ENCODE data around the gene IRF6. TPM values are rescaled to one million over a fixed set of nuclear protein-coding genes. Genes with fewer than 3 reads are reported as not detected.
A peak's percentile ranks its signal among the peaks of the same experiment; 100 is the strongest.

Gene IRF6
- total RNA-seq: 77.9 TPM

DNA sequence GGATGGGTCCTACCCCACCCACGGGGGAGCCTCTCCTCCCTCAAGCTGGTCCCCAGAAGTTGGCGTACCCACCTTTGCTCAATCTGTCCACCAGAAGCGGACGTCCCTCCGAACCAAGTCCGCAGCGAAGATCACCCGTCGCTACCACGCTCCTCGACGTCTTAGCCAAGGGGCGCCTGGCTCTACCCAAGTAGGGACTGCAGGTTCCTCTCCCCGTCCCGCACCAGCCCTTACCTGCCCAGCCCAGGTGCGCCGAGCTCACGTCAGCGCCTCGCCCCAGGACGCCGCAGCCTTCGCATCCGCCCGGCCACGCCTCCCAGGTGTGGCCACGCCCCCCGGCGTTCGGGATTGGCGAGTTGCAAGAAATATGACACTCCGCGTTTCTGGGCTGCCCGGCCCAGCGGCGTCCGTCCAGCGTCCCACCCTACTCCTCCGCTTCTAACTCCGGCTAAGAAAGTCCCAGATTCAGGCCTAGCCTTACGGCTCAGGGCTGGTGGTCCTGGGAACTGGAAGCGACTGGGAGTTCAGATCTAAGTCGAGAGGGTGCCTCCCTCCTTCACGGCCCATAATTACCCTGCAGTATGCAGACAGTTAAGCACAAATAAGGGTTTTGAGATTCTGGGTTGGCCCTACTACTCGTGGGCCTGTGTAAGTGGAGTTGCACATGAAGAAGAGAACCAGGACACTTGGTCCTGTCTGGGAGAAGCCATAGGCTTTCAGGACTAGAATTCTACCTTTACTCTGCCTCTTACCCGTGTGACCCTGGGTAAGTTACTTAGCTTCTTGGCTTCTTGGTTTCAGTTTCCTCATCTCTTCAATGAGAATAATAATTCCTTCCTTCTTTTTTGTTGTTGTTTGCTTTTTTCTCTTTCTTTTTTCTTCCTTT is at the start of gene IRF6:
Gene IRF6 (minus strand): TSS at position 268 of the 886 bp plus-strand sequence. CDS start 4,729 bp downstream, outside the sequence.
- DNase-seq: peak; percentile 32

DNA sequence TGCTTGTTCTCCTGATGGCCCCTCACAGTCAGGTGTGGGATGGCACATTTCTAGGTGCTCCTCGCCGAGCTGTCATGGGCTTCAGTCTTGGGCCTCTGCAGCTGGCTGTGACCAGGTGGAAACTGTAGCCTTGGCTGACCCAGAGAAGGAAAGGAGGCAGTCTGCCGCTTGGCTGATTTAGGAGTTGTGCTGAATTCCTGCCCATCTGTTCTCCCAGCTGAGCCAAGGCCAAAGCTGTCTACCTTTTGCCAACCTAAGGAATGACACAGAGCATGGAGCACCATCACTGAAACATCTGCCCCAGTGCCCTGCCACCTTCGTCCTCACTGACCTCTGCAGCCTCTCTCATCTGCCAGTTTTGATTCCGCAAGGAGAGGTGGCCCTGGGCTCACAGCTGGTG is 49.7 kb upstream of the IRF6 start:
- DNase-seq: no peak

DNA sequence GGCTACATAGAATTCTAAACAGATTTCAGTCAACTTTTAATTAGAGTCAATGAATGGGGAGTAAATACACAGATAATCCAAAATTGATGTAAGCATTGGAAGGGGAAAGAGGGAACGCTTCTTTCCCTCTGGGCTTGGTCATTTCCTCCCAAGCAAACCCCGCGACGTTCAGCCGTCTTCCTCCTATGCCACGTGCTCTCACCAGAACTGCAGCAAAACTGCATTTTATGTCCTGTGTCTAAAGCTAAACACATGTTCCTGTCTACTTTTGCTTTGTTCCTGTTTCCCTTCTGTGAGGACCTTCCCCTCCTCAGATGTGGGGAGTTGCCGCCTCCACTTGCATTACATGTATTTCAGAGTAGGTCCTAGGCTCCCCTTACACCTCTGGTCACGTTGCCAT is 49.1 kb upstream of the IRF6 start:
- DNase-seq: no peak

DNA sequence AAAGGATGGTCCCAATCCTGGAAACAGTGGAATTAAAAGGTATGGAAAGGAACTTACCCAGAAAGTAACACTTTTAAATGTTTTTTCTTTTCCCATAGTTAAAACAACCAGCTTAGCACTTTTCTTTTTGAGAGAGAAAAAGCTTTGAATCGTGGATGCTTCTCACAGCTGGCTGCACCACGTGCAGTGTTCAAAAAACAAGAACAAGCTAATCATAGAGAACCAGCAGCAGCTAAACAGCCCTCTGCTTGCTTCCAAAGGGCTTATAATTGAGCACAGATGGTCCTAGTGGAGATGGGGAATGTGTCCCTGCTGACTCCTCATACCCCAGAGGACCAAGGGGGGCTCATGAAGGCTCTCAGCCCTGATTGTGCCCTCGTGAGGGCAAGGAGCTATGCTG is 48.3 kb upstream of the IRF6 start:
- peak; percentile 31 for DNase-seq

DNA sequence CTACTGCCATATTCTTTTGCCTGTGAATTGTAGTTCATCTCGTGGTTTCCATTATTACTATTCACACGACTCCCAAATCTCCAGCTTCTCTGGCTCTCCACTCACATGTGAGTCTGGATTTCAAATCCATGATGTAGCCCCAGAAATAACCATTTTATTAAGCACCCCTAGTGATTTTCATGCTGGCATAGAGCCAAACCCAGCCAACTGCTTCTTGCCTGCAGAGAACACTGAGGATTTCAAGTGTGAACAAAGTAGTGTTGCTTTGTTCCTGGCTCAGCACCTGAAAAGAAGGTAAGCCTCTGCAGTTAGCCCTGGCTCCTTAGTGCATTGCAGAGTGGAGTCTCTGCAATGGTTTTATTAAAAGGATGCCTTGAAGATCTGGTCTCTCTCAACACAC is 47.7 kb upstream of the IRF6 start:
- no peak for DNase-seq

DNA sequence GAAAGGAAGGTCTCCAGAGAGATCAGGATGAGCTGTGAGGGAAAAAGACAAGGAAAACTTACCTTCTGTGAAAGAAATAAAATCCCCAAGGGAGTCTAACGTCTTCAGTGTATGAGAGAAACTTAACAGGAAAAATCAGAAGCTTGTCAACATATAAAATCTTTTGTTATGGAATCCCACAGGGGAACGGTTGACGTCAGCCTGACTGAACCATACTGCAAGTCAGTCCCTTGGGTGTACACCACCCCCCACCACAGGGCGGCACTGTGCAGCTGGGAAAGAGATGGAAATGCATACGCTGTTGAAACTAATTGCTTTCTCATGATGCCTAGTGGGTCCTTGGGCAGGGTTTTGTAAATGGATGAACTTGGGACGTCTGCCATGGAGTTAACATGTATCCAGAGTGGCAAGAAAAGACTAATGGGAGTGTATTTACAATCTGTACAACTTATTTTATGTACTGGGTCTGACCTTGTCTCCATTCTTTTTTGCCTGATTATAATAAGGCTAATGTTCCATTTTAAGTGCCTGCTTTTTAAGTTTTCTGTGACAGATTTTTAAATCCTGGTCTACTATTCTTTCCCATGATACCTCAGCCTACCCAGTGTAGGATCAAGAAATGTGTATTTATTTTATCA is 44.5 kb upstream of the IRF6 start:
- no peak for DNase-seq

DNA sequence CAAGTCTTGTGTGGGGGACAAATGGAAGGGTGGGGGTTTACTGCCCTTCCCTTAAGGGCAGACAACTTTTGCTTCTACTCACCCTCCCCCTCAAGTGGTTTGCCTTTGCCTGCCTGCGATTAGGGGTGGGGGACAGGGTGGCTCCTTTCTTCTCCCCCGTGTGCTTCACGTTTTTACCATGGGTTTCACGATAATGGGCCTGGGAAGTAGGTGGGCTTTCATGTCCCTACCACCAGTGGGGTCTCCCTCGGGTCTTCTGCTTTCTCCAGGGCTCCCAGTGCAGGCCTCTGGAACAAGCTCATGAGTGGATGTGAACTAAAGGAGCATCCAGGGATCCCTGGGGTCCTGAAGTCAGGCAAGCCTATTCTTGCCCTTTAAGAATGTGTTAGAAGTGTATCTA is 43.4 kb upstream of the IRF6 start:
- DNase-seq: no peak

DNA sequence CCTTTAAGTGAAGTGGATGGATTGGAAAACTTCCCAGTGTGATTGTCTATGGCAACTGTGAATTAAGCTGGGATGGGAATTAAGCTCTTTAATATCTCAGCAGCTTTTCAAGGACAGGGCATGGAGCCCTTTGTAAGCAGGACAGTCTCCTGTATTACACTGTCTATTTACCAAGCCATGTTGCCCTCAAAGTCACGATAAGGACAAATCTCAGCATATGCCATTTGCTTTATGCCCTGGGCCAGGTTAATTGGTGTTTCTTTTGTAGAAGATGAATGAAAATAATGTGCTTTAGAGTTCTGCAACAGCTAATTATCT is 39.4 kb upstream of the IRF6 start:
- no peak for DNase-seq

DNA sequence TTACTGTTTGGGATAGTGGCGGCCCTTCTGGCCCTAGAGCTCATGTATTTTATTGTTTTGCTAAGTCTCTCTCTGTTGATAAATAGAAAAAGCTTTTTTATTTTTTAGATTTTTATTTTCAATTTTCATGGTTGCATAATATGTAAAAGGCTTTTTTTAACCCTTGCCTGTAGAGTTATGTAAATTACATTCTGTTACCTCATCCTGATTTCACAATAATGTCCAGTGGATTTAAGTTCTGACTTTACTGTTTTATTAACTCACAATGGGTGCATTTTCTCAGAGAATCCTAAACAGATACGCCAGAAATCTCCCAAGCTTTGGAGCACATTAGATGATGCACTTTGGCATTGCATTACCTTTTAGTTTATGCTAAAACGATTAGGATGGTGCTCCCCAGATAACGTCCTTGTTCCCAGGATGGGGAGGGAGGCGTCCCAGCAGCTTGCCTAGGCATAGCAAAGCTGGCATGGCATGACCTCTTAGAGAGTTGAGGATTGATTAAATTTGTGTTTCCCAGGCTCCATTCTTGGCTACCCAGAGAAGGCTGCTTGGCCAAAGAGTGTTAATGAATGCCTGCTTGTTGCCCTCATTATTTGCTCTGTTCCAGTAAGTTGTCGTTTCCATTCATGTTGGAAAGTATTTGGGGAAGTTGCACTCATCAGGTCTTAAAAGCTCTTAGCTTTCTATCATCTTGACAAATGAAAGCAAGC is 38.9 kb upstream of the IRF6 start:
- no peak for DNase-seq

DNA sequence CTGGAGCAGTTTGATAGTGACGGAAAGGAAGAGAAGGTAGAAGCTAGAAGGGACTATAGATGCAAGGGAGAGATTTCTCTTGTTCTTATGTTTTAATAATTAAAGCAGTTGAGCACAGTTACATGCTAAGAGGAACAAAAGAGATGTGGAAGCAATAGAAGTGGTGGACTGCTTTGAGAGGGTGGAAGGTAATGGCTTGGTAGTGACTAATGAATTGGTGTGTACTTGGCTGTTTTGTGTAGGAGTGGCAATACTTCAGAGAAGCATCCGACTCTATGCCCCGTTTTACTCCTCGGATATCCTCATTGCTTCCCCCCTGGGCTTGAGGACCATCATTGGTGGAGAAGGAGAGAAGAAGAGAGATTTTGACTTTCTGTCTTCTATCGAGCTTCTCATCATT is 34.7 kb upstream of the IRF6 start:
- no peak for DNase-seq

DNA sequence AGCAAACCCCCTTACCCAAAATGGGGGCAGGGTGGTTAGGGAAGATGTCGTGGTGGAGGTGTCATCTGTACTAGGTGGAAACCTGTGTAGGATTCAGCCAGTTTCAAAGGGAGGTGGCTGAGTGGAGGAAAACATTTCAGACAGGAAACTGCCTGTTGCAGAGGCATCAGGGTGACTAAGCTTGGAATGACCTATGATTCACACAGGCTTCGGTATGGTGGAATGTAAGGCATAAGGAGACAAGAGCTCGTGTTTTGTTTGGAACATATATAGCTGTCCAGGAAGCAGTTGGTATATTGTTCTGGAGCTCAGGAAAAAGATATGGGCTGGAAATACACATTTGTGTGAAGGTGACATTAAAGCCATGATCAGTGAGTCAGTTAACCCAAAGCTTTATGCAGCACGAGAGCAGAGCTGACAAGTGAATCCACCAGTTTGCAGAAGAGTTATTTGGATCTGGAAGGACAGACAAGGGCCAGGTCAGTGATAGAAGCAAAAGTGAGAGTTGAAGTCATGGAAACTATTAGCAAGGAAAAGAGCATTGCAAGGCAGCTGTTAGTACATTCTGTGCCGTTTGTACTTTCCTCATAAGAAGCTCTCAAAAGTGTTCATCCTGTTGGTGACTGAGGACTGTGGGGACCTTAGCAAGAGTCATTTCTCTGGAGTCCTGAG is 34.1 kb upstream of the IRF6 start:
- no peak for DNase-seq

DNA sequence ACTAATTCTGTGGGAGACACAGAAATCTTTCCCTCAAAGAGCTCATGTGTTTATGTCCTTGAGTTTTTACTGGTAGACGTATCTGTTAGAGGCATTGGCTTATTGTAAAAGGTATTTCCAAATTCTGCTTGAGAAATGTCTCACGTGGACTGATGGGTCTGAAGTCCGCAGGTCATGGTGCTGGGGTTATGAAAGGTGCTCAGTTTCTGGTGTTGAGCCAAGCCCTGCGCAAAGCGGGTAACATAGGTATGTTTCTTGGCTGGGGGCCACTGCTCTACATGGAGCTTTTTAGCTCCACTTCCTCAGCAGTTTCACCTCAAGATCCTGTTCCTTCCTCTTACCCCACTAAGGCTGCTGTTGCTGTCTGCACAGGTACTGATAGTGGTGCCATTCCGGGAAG is 32.6 kb upstream of the IRF6 start:
- DNase-seq: no peak

DNA sequence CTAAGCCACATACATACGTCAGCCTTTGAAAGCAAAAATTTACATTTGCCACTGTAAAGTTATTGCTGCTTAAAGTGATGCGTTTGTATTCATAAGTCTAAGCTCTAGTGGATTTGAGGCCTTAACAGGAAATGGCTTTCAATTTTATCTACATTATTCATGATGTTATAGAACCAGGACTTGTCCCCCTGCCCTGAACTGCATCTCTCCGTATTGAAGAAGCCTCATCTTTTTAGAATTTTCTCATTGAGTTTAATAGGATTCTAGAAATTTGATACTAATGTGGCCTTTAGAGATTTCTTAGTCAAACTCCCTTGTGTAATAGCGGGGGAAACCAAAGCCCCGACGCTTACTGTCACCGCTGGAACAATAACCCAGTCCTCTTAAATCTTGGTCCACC is 31.7 kb upstream of the IRF6 start:
- DNase-seq: no peak

DNA sequence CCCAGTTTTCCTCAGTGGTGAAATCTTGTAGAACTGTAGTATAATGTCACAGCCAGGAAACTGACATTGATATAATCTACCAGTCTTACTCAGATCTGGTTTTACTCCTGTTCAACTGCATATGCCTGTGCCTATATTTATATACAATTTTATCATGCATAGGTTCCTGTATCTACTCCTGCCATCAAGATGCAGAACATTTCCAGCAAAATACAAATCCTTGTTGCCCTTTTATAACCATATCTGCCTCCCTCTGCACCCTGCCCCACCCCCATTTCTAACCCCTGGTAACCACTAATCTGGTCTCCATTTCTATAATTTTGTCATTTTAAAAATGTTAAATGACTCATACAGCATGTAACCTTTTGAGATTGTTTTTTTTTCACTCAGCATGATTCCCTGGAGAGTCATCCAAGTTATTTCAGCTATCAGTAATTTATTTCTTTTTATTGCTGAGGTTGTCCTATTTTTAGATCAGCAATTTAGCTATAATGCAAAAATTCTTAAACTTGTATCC is 29.9 kb upstream of the IRF6 start:
- no peak for DNase-seq

DNA sequence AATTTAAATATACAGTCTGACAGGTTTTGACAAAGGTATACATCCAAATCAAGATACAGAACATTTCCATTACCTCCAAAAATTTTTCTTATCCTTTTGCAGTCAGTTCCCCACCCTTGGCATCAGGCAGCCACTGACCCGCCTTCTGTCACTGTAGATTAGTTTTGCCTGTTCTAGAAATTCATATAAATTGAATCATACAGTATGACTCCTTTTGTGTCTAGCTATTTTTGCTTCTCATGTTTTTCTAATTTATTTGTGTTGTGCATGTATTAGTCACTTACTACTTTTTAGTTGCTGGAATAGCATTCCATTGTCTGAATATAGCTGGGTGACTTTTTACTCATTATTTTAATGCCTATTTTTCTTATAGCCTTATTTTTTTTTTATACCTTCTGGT is 25.7 kb upstream of the IRF6 start:
- no peak for DNase-seq

DNA sequence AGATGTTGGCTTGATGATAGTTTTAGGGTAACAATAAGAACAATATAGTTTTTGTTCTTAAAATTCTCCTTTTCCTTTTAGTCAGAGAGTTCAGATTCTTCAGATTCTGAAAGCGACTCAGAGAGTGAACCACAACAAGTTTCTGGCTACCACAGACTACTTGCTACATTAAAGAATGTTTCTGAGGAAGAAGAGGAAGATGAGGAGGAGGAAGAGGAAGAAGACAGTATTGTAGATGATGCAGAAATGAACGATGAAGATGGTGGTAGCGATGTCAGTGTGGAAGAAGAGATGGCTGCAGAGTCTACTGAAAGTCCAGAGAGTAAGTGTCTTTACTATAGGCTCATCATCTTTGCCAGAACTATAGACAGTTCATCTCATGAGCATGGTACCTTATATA is 24.8 kb upstream of the IRF6 start:
- DNase-seq: no peak

DNA sequence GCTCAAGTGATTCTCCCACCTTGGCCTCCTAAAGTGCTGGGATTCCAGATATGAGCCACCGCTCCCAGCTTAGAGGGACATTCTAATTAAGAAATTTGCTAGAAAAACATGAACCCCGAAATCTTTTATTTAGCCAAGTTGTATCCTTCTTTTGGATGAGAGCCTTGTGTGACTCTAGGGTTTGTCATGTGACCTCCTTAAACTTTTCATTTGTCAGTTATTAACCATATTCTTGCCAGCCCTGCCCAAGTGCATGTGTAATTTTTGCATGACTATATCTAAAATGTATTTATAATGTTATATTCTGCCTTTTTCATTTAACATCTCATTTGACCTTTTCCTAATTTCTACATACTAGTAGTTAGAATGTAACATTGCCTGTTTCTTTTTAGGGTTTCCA is 23.8 kb upstream of the IRF6 start:
- DNase-seq: no peak

DNA sequence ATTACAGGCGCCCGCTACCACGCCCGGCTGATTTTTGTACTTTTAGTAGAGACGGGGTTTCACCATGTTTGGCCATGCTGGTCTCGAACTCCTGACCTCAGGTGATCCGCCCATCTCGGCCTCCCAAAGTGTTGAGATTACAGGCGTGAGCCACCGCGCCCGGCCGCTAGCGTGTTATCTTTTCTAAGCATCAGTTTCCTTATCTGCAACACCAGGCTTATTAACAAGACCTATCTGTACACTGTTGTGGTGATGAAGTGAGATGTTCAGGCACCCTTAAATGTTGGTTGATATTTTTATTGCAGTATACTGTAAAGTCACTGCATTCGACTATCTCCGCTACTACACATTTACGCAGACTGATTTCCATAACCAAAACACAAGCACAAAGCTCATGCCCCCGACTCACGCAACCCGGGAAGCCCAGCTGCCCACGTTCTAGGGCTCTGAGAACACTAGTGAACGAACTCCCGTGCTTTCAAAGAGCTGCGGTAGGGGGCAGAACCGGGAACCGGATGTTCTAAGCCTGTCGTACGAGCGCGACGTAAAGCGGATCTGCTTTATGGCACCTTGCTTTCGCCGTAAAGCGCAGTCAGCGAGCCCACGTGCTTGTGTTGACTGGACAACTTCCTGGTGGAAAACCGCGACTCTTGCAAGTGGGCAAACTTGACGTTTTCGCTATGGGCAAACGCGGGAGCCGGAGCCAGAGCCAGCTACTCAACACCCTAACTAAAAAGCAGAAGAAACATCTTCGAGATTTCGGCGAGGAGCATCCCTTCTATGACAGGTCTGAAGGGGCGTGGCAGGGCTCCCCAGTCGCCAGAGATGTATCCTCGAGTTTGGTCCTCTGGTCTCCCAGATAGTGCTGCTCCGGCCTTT is 21.7 kb upstream of the IRF6 start, which contains the start of gene UTP25:
Gene UTP25 (plus strand): TSS at position 589 of the 879 bp plus-strand sequence. CDS start 92 bp downstream, at position 681.
- DNase-seq: peak; percentile 96

DNA sequence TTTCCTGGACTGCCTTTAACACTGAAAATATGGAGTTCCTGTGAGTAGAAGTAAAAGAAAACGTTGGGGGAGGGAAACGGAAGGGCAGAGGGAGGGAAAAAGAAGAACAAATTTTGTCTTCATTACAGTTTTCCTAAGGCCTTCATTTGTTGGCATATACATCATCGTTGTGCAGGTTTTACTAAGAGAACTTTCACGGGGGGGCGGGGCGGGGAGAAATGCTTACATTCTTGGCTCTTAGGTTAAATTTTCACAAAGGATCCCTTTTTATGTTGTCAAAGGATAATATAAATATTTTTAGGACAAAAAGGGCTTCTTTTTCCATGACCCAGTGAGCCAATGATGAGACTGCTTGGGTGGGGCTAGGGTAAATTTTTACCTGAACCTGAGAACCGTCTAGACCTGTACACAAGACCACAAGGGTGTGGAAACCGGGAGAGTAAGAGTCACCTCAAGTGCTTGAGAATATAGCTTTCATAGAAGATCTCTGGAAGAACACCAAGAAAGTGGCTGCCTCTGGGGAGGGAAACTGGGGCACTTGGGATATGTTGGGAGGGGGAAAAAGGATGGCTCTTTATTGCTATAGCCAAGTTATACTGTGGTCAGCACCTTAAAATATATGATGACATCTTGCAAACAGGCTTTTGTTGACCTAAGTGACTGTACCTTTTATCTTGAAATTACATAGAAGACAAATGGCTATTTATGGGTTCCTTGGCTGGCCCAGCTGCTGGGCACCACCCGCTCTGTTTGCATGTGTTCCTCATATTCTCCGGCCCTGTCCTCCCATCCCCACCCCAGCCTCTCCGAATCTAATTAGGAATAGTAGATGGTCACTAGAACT is 19.9 kb upstream of the IRF6 start:
- DNase-seq: no peak
